Measurements from ENCODE around the gene ERGIC3. TPM values are rescaled to one million over a fixed set of nuclear protein-coding genes. Genes with fewer than 3 reads are reported as not detected.

The ERGIC3 gene
- total and polyA plus RNA-seq, 11 donors: 69.8 to 152 (median 101) TPM

DNA sequence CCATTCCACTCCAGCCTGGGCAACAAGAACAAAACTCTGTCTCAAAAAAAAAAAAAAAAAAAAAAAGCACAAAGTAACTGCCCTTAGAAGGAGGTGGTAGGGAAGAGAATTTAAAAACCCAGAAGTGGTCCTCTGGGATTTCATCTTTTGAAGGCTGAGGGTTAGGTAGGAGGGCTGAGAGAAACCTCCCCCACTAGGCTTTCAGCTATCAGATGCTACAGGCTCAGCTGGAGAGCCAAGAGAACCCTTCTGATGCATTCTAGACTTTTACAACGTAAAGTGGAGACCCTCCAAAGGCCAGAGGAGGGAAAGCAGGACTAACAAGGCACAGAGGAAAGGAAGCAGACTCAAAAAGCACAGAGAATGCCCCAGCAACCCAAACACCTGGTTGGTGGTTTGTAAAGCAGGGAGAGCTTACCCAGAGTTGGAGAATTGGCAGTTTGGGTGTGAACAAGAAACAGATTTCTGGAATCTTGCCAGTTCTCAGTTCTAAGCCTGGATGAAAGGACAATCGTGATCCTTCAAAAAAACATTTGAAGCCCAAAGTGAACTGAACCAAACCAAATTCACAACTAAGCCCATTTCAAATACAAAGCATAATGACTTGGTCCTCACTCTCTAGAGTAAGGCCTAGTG is 50.6 kb downstream of the ERGIC3 start:
- H3K4me1 ChIP-seq: no peaks in the 10 kb centered on the region
- ATAC-seq: no peak
- no peaks in the 10 kb centered on the region for H3K27me3 ChIP-seq
- WGBS, 4 donors: 15 to 52% (median 31%) methylated on average over 2 of the region's 2 CpGs
- no peaks in the 10 kb centered on the region for H3K36me3 ChIP-seq
- intact Hi-C loops (cut with DNase I): no loop called here
- DNase-seq: no peak
- H3K27ac ChIP-seq: no peak overlapping the region
- no peak overlapping the region for H3K4me3 ChIP-seq
- TF ChIP-seq POLR2A (IDR thresholded peaks at IDR 0.05): no peak
- TF ChIP-seq, protein P1, sequence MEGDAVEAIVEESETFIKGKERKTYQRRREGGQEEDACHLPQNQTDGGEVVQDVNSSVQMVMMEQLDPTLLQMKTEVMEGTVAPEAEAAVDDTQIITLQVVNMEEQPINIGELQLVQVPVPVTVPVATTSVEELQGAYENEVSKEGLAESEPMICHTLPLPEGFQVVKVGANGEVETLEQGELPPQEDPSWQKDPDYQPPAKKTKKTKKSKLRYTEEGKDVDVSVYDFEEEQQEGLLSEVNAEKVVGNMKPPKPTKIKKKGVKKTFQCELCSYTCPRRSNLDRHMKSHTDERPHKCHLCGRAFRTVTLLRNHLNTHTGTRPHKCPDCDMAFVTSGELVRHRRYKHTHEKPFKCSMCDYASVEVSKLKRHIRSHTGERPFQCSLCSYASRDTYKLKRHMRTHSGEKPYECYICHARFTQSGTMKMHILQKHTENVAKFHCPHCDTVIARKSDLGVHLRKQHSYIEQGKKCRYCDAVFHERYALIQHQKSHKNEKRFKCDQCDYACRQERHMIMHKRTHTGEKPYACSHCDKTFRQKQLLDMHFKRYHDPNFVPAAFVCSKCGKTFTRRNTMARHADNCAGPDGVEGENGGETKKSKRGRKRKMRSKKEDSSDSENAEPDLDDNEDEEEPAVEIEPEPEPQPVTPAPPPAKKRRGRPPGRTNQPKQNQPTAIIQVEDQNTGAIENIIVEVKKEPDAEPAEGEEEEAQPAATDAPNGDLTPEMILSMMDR (IDR thresholded peaks at IDR 0.05): no peak
- H3K9me3 ChIP-seq: no peaks in the 10 kb centered on the region

DNA sequence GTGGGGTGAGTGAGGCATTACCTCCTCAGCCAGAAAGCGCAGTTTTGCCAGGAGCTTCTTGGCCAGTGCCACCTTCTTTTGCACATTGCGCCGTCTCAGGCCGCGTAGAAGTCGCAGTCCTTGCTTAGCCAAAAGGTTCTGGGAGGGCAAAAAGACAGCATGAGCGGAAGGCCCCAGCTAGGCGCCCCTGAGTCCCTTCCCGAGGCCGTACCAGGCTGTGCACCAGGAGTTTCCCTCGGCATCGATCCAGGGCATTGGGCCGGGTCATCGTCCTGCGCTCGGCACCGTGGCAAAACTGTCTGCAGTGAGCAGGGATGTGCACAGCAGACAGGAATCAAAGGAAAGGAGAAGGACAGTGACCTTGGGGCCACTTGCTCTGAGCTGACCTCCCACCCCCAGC is 53.6 kb downstream of the ERGIC3 start:
- peak in 1 of 4 donors; percentile 33 for ATAC-seq
- peaks cover 0 to 18% (median 4%) of the 10 kb centered on the region in 9 donors for H3K27me3 ChIP-seq

DNA sequence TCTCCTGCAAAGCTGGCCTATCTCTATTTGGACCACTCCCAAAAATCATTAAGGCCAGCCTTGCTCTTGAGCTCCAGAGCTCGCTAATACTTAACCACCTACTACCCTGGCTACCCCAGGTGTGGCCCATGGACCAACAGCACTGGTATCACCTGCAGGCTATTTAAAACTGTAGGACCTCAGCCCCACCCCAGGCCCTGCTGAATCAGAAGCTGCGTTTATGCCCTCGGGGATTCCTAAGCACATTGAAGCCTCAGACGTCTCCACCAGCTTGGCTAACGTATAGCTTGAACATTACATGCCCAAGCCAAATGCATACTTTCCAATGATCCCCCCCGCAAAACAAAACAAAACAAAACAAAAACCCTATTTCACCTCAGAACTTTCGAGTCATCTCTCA is 54.0 kb downstream of the ERGIC3 start:
- WGBS, 4 donors: 66 to 83% (median 75%) methylated on average over 7 of the region's 7 CpGs
- DNase-seq (no peak), ATAC-seq (no peak)
- Histone ChIP-seq H3K27me3 (peaks cover 0 to 23% (median 7%) of the 10 kb centered on the region in 9 donors), H3K4me1 (peaks cover 0 to 6% (median 4%) of the 10 kb centered on the region in 12 donors), H3K27ac (no peak overlapping the region), H3K36me3 (no peaks in the 10 kb centered on the region), H3K9me3 (no peaks in the 10 kb centered on the region), H3K4me3 (no peak overlapping the region)
- TF ChIP-seq POLR2A (IDR thresholded peaks at IDR 0.05): no peak
- TF ChIP-seq, protein P1 (IDR thresholded peaks at IDR 0.05): no peak
- intact Hi-C loops (cut with DNase I): no loop called here

More for the DNA sequence above, 53.6 kb downstream of the ERGIC3 start:
- no peak for DNase-seq
- TF ChIP-seq POLR2A (IDR thresholded peaks at IDR 0.05): no peak
- TF ChIP-seq, protein P1 (IDR thresholded peaks at IDR 0.05): no peak
- no peak overlapping the region for H3K4me3 ChIP-seq
- no peak overlapping the region for H3K27ac ChIP-seq
- 84 to 94% (median 88%) methylated on average over 17 of the region's 17 CpGs for WGBS, 4 donors
- intact Hi-C loops (cut with DNase I): no loop called here
- H3K4me1 ChIP-seq: peaks cover 0 to 2% (median 0%) of the 10 kb centered on the region in 12 donors
- no peaks in the 10 kb centered on the region for H3K36me3 ChIP-seq
- no peaks in the 10 kb centered on the region for H3K9me3 ChIP-seq

DNA sequence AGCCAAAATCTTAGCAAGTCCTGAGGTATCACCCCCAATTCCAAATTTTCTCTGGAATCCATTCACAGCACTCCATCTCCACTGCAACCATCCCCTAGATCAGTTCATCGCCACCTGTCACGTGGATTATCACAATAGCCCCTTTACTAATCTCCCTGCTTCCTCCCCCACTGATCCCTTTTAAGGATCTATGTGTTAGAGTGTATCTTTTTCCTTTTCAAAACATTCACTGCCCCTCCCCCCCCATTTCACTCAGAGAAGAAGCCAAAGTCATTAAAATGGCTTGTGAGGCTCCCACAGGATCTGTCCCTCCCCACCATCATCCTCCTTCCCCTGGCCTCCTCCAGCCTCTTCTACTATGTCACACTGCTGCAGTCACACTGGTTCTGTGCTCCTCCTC is 55.3 kb downstream of the ERGIC3 start:
- 71 to 79% (median 75%) methylated on average over 2 of the region's 2 CpGs for WGBS, 4 donors
- intact Hi-C loops (cut with DNase I): no loop called here
- TF ChIP-seq POLR2A (IDR thresholded peaks at IDR 0.05): no peak
- TF ChIP-seq, protein P1 (IDR thresholded peaks at IDR 0.05): no peak

More for the DNA sequence above, 55.3 kb downstream of the ERGIC3 start:
- Histone ChIP-seq H3K4me3 (no peak overlapping the region), H3K36me3 (no peaks in the 10 kb centered on the region), H3K27ac (no peak overlapping the region), H3K9me3 (no peaks in the 10 kb centered on the region), H3K4me1 (peaks cover 3 to 19% (median 15%) of the 10 kb centered on the region in 12 donors), H3K27me3 (peaks cover 0 to 34% (median 13%) of the 10 kb centered on the region in 9 donors)
- DNase-seq (no peak), ATAC-seq (no peak)

Measured in heart left ventricle (tissue), 16 donors.